ENCODE measurements around the gene ADGRG3.
"Not testable (repeated sequence)": the region's sequence is repeated elsewhere in the genome, so short reads cannot be mapped to it uniquely, and the experiment has no call there.

ADGRG3 gene

DNA sequence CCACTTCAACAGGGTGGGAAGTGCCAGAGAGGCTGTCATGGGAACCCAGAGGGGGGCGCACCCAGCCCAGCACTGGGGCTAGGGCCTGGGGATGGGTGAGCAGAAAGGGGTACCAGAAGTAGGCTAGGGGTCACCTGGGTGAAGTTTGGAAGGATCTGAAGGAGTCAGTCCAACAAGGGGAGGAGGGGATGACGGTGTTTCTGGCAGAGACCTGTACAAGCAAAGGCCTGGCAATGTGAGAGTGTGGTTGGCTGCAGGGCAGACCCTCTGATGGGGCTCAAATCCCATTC lies 54.0 kb downstream of the ADGRG3 start:
- DNase-seq, result no peak

DNA sequence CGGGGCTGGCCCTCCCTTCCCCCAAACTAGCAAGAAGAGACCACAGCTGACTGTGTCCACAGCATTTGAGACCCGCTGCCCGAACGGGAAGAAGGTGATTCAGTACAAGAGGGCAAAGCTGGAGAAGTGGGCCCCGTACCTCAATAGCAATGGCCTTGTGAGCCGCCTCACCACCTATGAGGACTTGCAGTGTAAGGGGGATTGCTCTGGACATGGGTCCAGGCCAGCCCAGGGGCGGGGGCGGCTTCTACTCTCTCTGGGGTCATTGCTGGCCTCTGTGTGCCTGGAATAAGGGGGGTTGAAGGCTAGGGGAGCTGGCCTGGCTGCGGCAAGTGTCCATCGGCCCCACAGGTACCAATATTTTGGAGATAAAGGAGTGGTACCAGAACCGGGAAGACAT lies 54.5 kb downstream of the ADGRG3 start:
- DNase-seq, result no peak

DNA sequence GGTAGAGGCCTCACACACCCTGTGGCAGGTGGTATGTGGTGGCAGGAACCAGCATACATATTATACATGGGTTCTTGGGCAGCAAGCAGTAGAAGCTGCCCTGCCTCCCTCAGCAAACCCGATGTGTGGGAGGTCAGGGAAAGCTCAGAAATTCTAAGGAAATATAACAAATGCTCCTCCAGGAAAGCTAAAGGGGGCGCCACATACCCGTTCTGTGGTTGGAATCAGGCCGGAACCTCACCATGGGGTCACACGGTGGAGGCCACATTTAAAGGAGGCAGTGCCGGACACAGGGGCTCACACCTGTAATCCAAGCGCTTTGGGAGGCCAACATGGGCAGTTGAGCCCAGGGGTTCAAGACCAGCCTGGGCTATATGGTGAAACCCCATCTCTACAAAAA lies 55.1 kb downstream of the ADGRG3 start:
- no peak for DNase-seq

DNA sequence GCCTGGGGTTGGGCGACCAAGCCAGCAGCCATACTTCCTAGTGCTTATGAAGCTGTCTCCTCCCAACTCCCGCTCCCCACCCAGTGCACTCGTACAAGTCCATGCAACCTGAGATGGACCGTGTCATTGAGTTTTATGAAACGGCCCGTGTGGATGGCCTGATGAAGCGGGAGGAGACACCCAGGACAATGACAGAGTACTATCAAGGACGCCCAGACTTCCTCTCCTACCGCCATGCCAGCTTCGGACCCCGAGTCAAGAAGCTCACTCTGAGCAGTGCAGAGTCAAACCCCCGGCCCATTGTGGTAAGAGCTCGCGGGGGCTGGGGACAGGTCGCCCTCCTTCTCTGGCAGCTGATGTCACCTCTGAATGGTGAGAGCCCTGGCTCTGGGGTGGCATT lies 56.4 kb downstream of the ADGRG3 start:
- DNase-seq, result no peak

DNA sequence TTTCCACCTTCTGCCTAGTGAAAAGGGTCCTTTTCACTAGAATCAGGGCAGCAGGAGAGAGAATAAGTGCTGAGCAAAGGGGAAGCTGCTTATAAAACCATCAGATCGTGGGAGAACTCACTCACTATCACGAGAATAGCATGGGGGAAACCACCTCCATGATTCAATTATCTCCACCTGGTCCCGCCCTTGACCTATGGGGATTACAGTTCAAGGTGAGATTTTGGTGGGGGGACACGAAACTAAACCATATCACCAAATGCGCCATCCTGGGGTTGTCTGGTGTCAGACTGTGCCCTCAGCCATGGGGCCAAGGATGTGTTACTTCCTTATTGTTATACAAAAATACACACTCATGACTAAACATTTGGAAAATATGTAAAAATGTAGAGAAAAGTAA lies 57.0 kb downstream of the ADGRG3 start:
- no peak for DNase-seq

DNA sequence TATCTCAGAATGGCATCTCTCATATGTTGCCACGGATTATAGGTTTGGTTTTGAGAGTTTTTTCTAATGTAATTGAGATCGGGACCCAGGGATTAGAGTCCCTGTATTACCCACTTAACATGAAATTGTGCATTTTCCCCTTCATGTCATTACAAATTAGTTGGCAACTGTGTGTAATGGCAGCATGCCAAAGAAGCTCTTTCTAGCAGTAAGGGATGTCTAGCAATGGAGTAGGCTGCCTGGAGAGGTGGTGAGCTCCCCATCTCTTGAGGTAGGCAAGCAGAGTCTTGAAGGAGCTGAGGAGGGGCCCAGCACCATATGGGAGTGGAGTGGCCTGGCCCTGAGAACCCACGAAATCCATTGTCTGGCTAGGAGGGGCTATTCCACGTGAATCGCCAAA lies 57.4 kb downstream of the ADGRG3 start:
- DNase-seq, result no peak

DNA sequence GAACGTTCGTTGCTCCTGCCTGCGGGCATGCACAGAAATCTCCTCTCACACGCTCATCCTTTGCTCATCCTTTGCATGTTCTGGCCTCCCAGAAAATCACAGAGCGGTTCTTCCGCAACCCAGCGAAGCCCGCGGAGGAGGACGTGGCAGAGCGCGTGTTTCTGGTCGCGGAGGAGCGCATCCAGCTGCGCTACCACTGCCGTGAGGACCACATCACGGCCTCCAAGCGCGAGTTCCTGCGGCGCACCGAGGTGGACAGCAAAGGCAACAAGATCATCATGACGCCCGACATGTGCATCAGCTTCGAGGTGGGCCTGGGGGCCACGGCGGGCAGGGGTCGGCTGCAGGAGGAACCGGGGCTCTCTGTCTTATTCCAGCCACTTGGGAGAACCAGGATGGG lies 57.9 kb downstream of the ADGRG3 start:
- no peak for DNase-seq

DNA sequence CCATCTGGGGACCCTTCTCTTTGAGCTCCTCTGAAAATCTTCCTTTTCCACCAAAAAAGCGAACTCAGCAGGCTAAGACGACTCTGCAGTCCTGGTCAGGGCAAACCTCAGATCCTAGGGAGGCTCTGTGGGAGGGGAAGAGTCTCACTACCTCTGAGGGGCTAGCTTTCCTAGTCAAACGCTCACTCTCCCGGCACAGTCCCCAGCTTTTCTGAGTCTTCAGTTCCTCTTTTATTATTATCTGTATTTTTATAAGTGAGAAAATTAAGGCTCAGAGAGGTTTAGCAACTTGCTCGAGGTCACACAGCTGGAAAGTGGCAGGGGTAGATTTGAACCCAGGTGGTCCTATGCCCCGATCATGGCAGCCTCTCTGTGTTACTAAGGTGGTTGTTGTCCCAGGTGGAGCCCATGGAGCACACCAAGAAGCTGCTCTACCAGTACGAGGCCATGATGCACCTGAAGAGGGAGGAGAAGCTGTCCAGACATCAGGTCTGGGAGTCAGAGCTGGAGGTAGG lies 58.4 kb downstream of the ADGRG3 start:
- DNase-seq, result no peak

DNA sequence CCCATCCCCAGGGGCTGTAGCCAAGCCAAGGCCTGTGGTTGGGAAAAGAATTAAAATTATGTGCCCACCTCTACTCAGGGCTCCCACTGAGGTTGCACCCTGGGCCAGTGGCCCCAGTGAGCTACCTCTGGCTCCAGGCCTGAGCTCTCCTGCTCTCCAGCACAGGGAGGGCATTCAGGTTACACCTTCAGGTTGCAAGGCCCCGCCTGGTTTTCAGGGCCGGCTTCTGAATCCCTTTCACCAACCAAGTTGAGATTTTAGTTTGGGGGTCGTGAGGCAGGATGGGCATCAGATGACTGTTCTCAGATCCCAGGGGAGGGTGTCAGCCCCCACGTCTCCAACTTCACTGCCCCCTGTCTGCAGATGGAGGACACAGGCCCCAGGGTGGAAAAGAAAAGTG lies 59.5 kb downstream of the ADGRG3 start:
- no peak for DNase-seq

DNA sequence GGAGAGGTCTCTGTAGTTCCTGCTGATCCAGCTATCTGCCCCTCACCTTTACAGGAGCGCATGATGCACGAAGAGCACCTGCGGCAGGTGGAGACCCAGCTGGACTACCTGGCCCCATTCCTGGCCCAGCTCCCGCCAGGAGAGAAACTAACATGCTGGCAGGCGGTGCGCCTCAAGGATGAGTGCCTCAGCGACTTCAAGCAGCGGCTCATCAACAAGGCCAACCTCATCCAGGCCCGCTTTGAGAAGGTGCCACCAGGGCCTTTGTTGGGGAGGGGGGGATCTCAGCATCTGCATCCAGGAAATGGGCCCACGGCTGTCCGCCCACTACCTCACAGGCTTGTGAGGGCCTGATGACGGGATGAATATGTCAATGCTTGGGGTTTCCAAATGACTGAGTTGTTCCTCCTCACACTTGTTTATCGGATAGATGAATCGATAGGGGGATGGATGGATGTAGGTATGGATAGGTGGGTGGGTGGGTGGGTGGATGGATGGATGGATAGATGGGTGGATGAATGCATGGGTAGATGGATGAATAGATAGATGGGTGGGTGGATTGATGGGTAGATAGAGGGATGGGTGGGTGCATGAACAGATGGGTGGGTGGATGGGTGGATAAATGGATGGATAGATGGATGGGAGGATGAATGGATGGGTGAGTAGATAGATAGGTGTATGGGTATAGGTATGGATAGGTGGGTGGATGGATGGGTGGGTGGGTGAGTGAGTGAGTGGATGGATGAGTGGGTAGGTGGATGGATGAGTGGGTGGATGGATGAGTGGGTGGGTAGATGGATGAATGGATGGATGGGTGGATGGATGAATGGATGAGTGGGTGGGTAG lies 60.5 kb downstream of the ADGRG3 start:
- no peak for DNase-seq

DNA sequence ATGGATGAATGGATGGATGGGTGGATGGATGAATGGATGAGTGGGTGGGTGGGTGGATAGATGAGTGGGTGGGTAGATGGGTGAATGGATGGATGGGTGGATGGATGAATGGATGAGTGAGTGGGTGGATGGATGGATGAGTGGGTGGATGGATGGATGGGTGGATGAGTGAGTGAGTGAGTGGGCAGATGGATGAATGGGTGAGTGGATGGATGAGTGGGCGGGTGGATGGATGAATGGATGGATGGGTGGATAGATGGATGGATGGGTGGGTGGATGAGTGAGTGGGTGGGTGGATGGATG lies 61.0 kb downstream of the ADGRG3 start:
- no peak for DNase-seq

DNA sequence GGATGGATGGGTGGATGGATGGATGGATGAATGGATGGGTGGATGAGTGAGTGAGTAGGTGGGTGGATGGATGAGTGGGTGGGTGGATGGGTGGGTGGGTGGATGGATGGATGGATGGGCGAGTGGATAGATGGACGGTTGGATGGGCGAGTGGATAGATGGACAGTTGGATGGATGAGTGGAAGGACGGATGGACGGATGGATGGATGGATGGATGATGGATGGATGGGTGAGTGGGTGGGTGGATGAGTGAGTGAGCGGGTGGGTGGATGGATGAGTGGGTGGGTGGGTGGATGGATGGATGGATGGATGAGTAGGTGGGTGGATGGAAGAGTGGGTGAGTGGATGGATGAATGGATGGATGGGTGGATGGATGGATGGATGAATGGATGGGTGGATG lies 61.7 kb downstream of the ADGRG3 start:
- not testable (repeated sequence) for DNase-seq

DNA sequence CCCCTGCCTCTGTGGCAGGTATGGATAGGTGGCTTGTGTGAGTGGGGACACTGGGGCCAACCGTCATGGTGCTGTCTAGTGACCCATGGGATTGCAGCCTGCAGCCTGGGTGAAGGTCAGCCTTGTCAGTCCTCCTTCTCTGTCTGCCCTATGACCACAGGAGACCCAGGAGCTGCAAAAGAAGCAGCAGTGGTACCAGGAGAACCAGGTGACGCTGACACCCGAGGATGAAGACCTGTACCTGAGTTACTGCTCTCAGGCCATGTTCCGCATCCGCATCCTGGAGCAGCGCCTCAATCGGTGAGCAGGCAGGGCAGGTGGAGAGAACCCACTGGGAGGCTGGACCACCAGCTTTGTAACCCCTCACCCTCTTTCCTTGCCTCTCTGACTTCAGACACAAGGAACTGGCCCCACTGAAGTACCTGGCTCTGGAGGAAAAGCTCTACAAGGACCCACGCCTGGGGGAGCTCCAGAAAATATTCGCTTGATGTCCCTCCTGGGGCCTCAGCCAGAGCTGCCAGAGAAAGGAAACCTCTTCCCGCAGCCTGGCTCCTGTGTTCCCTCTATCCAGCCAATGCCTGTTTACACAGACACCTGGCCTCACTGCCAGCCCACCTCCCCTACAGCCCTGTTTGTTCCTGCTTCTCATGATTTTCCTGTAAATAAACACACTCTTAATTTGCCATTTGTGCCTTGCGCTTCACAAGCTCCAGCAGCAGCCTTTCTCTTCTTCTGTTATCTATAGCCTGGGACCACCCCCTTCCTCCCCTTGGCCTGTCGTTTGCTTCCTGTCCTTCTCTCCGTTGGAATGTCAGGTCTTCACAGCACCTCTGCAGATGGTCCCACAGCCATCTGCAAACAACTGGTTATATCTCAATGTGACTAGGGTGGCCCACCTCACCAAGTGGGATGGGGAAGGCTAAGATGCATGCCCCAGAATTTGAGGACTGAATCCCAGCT lies 62.9 kb downstream of the ADGRG3 start:
- DNase-seq, result no peak

DNA sequence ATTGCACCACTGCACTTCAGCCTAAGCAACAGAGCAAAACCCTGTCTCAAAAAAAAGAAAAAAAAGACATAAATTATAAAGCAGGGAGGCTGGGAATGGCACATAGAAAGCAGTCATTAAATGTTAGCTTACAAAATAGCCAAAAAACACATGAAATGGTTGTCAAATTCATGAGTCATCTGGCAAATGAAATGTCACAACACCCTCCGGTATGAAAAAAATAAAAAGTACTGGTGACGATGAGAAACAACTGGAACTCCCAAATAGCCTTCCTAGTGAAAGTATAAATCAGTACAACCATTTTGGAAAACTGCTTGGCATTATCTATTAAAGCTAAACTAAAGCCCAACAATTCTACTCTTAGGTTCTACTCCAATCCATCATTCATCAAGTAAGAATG lies 63.9 kb downstream of the ADGRG3 start:
- no peak for DNase-seq

DNA sequence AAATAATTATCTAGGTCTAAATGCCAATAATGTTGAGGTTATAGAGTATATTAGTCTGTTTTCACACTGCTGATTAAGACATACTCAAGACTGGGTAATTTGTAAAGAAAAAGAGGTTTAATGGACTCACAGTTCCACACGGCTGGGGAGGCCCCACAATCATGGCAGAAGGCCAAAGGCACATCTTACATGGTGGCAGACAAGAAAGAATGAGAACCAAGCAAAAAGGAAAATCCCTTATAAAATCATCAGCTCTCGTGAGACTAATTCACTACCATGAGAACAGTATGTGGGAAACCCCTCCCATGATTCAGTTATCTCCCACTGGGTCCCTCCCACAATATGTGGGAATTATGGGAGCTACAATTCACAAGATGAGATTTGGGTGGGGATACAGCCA lies 64.6 kb downstream of the ADGRG3 start:
- no peak for DNase-seq

DNA sequence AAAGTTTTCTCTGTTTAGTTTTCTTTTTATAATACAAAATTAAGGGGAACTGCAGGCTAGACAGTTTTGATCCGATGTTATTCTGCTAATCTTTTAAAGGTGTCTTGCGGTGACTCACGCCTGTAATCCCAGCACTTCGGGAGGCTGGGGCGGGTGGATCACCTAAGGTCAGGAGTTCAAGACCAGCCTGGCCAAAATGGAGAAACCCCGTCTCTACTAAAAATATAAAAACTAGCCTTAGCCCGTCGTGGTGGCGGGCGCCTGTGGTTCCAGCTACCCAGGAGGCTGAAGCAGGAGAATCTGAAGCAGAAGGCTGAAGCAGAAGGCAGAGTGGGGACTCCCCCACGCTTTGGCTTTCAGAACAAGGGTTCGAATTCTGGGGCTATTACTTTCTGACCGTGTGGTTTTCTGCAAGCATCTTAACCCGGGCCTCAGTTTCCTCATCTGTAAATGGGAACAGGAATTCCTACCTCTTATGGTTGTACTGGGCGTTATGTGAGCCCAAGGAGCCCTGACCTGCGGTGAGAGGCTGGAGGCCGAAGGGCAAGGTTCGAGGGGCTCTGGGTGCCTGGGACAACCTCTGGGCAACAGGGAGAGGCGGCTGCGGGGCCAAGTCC lies 66.3 kb downstream of the ADGRG3 start:
- DNase-seq, result no peak

DNA sequence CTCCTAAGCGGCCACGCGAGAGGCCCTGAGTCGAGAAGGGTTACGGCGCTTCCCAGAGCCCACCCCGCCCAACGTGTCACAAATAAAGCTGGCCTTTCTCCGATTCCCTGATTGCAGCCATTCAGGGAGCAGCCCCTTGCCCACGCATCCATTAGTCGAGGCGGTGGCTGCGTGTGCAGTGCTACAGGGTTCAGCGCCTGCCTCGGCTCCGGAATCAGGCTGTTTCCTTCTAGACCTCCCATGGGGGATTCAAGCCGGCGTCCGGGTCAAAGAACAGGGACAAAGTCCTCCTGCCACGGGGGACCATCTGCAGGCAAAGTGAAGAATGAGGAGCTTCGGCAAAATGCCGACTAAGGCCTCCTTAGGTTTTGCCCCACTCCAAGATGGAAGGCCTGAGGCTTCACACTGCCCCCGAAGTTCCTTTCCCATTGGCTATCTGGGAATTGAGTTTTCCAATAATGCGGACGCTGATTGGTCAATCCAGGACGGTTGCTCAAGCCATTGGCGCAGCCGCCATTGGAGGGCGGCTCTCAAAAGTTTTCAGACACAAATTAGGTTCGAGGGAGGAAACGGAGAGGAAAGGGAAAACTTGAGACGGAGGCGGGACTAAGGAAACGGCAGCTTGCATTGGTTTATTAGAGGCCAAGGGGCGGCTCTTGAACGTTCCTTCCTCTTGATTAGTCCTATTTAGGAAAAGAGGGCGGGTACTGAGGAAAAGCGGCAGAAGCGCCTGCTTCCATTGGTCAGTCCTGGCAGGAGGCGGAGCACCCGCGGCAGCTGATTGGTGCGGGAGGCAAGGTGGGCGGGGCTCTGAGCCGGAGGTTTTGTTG lies 67.0 kb downstream of the ADGRG3 start:
- peak; percentile 93 for DNase-seq

DNA sequence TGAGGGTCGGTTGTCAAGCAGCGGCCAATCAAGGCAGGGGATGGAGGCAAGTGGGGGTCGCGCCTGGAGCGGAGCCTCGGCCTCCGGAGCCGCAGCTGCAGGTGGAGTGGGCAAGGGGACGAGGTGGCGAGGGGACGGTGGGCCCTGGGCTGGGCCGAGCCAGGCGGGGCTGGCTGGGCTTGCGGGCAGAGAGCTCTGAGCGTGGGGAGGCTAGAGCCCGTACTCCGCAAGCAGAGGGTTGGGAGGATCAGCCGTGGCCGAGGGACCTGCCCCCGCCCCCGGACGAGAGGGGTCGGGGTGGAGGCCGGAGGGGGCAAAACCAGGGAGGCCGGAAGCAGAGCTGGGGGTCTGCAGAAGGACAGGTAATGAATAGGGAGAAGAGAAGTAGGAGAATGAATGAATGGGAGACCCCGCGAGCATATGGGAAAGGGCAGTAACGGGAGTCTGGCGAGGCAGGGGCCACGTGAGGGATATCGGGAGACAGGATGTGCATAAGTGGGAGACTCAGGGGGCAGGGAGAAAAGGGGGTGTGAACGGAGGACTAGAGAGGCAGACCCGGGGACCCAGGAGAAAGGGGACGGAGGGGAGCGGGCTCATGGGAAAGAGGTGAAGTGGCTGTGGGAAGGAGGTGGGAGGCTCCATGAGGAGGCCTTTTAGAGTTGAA lies 67.8 kb downstream of the ADGRG3 start, which contains the start of gene KATNB1:
Gene KATNB1, plus strand, starts transcription at position 16 of the 664 bp plus-strand sequence. CDS start 1,474 bp downstream, outside the sequence.
- no peak for DNase-seq

DNA sequence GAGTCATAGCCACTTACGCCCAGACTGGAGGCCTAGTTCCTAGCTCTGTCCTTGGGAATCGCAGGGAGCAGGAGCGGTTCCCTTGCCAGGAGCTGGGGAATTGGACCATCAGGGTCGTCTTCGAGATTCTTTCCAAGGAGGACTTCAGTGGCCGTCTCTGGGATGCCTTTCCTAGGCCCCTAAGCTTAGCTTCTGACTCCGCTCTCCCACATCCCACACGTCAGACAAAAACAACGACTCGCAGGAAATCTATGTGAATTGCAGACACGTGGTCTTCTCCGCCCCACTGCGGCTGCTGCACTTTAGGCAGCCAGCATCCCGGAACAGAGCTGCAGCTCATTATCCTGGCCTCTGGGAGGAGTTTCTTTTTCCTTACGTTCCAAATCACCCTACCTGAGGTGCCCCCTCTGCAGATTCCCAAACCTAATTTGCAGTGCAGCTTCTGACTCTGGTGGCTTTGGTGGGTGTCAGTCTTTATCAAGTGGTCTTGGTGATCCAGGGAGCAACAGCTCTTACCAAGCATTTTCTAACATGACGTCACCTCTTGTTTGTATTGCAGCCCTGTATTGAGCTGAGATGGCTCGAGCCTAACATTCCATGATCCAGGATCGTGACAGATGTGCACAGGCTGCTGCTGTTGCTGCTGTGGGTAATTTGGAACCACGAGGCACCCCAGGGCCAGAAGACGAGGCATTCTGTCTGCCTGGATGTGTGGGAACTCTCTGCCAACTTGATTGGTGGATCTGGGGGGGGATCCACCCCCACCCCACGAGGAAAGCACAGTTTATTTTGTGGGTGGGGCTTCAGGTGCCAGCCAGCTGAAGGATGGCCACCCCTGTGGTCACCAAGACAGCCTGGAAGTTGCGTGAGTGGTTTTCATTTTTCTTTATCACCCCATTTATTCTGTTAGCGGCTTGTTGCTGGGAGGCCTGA lies 68.6 kb downstream of the ADGRG3 start:
- peak; percentile 30 for DNase-seq

DNA sequence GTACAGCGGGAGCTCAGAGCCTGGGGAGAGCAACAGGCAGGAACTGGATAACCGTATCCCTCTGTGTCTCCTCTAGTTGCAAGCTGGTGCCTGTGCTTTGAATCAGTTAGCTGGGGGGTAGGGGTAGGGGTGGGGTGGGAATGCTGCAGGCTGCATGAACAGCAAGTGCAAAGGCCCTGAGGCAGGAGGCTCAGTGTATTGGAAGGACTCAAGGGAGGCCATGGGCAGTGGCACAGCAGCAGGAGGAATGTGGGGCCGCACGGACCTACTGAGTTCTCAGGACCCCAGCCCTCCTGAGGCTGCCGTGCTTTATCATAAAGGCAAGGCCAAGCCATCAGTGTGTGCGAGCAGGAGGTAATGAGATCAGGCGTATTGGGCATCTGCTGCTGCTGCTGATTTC lies 70.7 kb downstream of the ADGRG3 start:
- DNase-seq, result no peak

Measured in T-helper 9 cell (primary cell).